ENCODE measurements around the gene ENTPD6.
"Not testable (repeated sequence)": the region's sequence is repeated elsewhere in the genome, so short reads cannot be mapped to it uniquely, and the experiment has no call there.

Gene ENTPD6

DNA sequence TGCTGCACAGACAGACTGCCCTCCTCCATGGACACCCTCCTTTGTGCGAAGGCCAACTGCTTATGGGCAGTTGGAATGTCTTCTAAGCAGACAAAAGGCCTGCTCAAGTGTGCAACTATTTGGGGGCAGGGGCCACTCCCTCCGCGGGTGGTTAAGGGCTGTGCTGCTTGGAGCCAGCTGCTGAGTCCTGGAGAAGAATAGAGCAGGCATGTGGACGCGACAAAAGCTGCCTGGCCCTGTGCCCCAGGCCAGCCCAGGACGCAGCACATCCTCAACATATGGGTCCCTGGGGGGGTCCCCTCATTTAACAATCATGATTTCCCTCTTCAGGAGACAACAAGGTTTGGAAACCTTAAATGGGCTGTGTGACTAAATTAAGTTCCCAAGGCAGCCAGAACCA, 45.5 kb upstream of the ENTPD6 start:
- H3K36me3 ChIP-seq, result no peaks in the 10 kb centered on the region
- H3K9me3 ChIP-seq (ENCODE audit: severe bottlenecking), result no peaks in the 10 kb centered on the region
- no peak overlapping the region for H3K4me3 ChIP-seq (ENCODE audit: low read depth, low read length)
- no peak overlapping the region for H3K27ac ChIP-seq
- H3K27me3 ChIP-seq (ENCODE audit: insufficient read depth, low read depth, severe bottlenecking), result no peaks in the 10 kb centered on the region
- DNase-seq, result no peak
- TF ChIP-seq, protein P1, sequence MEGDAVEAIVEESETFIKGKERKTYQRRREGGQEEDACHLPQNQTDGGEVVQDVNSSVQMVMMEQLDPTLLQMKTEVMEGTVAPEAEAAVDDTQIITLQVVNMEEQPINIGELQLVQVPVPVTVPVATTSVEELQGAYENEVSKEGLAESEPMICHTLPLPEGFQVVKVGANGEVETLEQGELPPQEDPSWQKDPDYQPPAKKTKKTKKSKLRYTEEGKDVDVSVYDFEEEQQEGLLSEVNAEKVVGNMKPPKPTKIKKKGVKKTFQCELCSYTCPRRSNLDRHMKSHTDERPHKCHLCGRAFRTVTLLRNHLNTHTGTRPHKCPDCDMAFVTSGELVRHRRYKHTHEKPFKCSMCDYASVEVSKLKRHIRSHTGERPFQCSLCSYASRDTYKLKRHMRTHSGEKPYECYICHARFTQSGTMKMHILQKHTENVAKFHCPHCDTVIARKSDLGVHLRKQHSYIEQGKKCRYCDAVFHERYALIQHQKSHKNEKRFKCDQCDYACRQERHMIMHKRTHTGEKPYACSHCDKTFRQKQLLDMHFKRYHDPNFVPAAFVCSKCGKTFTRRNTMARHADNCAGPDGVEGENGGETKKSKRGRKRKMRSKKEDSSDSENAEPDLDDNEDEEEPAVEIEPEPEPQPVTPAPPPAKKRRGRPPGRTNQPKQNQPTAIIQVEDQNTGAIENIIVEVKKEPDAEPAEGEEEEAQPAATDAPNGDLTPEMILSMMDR (IDR thresholded peaks at IDR 0.05; ENCODE audit: low read depth, low read length), result no peak

DNA sequence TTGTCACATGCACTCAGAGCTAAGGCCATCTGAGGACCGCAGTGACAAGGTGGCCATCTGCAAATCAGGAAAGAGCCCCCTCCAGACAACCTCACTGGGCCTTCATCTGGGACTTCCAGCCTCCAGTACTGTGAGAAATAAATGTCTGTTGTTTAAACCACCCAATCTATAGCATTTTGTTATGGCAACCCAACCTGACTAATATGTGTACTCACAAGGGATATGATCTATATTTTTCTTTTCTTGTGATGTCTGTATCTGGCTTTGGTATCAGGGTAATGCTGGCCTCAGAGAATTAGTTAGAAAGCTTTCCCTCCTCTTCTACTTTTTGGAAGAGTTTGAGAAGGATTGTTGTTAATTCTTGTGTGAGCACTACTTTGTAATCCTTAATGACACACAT, 37.5 kb upstream of the ENTPD6 start:
- no peak overlapping the region for H3K4me3 ChIP-seq (ENCODE audit: low read depth, low read length)
- no peak for DNase-seq
- TF ChIP-seq, protein P1 (IDR thresholded peaks at IDR 0.05; ENCODE audit: low read depth, low read length), result no peak

DNA sequence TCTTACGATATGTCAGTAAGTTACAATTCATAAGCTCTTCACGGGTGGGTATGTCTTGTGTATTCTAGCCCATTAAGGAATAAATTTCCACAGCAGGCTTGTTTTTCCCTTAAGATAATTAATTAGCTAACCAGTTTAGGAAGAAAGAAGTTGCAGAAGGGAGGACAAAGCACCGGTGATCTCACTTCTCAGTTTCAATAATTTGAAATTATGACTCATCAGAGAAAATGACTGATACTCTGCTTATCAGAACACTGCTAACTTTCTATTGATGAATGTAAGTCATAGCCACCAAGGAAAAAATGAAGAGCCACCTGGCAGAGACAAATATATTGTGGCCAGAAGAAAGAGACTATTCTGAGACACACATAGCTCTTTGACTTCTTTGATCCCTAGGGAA, 35.0 kb upstream of the ENTPD6 start:
- H3K4me3 ChIP-seq (ENCODE audit: low read depth, low read length), result no peak overlapping the region
- H3K9me3 ChIP-seq (ENCODE audit: severe bottlenecking), result no peaks in the 10 kb centered on the region
- TF ChIP-seq, protein P1 (IDR thresholded peaks at IDR 0.05; ENCODE audit: low read depth, low read length), result no peak
- no peak for DNase-seq
- H3K36me3 ChIP-seq, result no peaks in the 10 kb centered on the region
- no peak overlapping the region for H3K27ac ChIP-seq
- no peaks in the 10 kb centered on the region for H3K27me3 ChIP-seq (ENCODE audit: insufficient read depth, low read depth, severe bottlenecking)

More for the DNA sequence above, 37.5 kb upstream of the ENTPD6 start:
- Histone ChIP-seq H3K27ac (no peak overlapping the region), H3K36me3 (no peaks in the 10 kb centered on the region), H3K9me3 (ENCODE audit: severe bottlenecking) (no peaks in the 10 kb centered on the region), H3K27me3 (ENCODE audit: insufficient read depth, low read depth, severe bottlenecking) (no peaks in the 10 kb centered on the region)

DNA sequence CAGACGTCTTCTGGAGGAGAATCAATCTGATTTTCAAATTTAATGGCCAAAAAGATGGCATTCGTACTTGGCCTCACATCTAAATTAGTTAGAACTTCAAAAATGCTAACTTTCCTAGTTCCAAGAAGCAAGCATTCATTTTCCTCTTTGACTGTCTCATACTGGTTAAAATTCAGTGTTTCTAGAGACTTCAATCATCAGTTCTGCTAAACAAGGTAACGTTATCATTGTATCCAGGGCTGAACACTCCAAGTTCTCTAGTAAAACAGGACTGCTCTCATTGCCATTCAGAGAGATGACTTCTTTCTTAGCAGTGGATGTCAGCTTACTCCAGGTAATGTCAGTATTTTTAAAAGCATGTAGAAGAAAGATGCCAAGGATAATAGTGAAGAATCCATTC, 34.6 kb upstream of the ENTPD6 start:
- Histone ChIP-seq H3K27ac (no peak overlapping the region), H3K27me3 (ENCODE audit: insufficient read depth, low read depth, severe bottlenecking) (no peaks in the 10 kb centered on the region), H3K36me3 (no peaks in the 10 kb centered on the region), H3K9me3 (ENCODE audit: severe bottlenecking) (peaks cover under 1% of the 10 kb centered on the region), H3K4me3 (ENCODE audit: low read depth, low read length) (no peak overlapping the region)
- no peak for DNase-seq
- TF ChIP-seq, protein P1 (IDR thresholded peaks at IDR 0.05; ENCODE audit: low read depth, low read length), result no peak

DNA sequence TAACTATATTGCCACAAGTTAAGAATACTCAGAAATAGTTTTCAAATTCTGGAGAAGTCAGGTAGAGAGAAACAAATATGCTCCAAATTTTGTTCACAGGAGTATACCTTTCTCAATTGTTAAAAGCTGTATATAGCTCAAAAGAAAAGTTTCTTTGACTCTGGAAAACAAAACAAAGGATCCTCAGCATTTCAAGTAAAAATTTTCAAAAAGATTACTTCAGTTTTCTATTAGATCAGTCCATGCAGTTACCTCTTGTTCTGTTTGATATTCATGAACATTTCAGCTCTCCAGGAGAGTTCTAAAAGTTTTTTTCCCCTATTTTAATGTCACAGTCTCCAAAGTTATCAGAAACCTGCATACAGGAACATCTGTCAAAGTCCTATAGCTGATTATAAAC, 30.4 kb upstream of the ENTPD6 start:
- Histone ChIP-seq H3K27me3 (ENCODE audit: insufficient read depth, low read depth, severe bottlenecking) (no peaks in the 10 kb centered on the region), H3K4me3 (ENCODE audit: low read depth, low read length) (no peak overlapping the region), H3K9me3 (ENCODE audit: severe bottlenecking) (peaks cover 2% of the 10 kb centered on the region), H3K36me3 (no peaks in the 10 kb centered on the region), H3K27ac (no peak overlapping the region)
- DNase-seq, result no peak
- TF ChIP-seq, protein P1 (IDR thresholded peaks at IDR 0.05; ENCODE audit: low read depth, low read length), result no peak

DNA sequence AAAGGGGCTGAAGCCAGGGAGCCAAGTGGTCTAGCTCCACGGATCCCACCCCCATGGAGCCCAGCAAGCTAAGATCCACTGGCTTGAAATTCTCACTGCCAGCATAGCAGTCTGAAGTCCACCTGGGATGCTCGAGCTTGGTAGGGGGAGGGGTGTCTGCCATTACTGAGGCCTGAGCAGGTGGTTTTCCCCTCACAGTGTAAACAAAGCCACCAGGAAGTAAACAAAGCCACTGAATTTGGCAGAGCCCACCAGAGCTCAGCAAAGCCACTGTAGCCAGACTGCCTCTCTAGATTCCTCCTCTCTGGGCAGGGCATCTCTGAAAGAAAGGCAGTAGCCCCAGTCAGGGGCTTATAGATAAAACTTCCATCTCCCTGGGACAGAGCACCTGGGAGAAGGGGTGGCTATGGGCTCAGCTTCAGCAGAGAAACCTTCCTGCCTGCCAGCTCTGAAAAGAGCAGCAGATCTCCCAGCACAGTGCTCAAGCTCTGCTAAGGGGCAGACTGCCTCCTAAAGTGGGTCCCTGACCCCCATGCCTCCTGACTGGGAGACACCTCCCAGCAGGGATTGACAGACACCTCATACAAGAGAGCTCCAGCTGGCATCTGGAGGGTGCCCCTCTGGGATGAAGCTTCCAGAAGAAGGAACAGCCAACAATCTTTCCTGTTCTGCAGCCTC, 29.3 kb upstream of the ENTPD6 start:
- not testable (repeated sequence) for H3K27ac ChIP-seq; H3K4me3 ChIP-seq (ENCODE audit: low read depth, low read length); H3K36me3 ChIP-seq; H3K27me3 ChIP-seq (ENCODE audit: insufficient read depth, low read depth, severe bottlenecking); DNase-seq; H3K9me3 ChIP-seq (ENCODE audit: severe bottlenecking)

Data from WERI-Rb-1 (cell line).